GM19324 (cell line): Measurements from ENCODE around the gene HIPK2.

Source experiments
- ATAC-seq: cut with Tn5 transposase; IDR thresholded peaks from one replicate; pipeline ENCODE4 v1.9.1; 2021; ENCODE audit warnings: mild to moderate bottlenecking, moderate library complexity; ENCODE audit not compliant: unreplicated experiment, low FRiP score

HIPK2 gene

GRCh38 chr7:139753693-139754111 is 24.1 kb downstream of the HIPK2 start:
- ATAC-seq, result no peak

- ATAC-seq, result no peak
These were observed 24.6 kb downstream of the HIPK2 start for GRCh38 chr7:139753081-139753692.

GRCh38 chr7:139752604-139753003 is 25.2 kb downstream of the HIPK2 start:
- ATAC-seq, result no peak

- no peak for ATAC-seq
These were observed 25.6 kb downstream of the HIPK2 start for GRCh38 chr7:139752148-139752547.

GRCh38 chr7:139750459-139751095 is 27.2 kb downstream of the HIPK2 start:
- ATAC-seq, result no peak

- no peak for ATAC-seq
These were observed 28.3 kb downstream of the HIPK2 start for GRCh38 chr7:139749545-139749944.

GRCh38 chr7:139748941-139749340 is 28.9 kb downstream of the HIPK2 start:
- ATAC-seq, result no peak

GRCh38 chr7:139748373-139748765 is 29.4 kb downstream of the HIPK2 start:
- no peak for ATAC-seq

GRCh38 chr7:139747662-139748372 is 30.0 kb downstream of the HIPK2 start:
- ATAC-seq, result no peak

GRCh38 chr7:139746652-139747051 is 31.1 kb downstream of the HIPK2 start:
- ATAC-seq, result no peak

- no peak for ATAC-seq
These were observed 32.1 kb downstream of the HIPK2 start for GRCh38 chr7:139745678-139746143.

GRCh38 chr7:139744768-139745677 is 32.8 kb downstream of the HIPK2 start:
- ATAC-seq, result no peak

- no peak for ATAC-seq
These were observed 33.6 kb downstream of the HIPK2 start for GRCh38 chr7:139743967-139744767.

GRCh38 chr7:139743267-139743966 is 34.4 kb downstream of the HIPK2 start:
- no peak for ATAC-seq

- ATAC-seq, result no peak
These were observed 35.9 kb downstream of the HIPK2 start for GRCh38 chr7:139741789-139742344.

- no peak for ATAC-seq
These were observed 36.6 kb downstream of the HIPK2 start for GRCh38 chr7:139741239-139741638.

- ATAC-seq, result no peak
These were observed 37.8 kb downstream of the HIPK2 start for GRCh38 chr7:139739863-139740597.

GRCh38 chr7:139738772-139739171 is 39.0 kb downstream of the HIPK2 start:
- no peak for ATAC-seq
